IPS-11a (cell line): ENCODE results near the gene NUBPL.

Experiments
- H3K4me3 ChIP-seq: one replicate; pipeline ENCODE4 v1.5.1; 2013; ENCODE audit warnings: low read depth, low read length, control low read depth

Gene NUBPL, protein sequence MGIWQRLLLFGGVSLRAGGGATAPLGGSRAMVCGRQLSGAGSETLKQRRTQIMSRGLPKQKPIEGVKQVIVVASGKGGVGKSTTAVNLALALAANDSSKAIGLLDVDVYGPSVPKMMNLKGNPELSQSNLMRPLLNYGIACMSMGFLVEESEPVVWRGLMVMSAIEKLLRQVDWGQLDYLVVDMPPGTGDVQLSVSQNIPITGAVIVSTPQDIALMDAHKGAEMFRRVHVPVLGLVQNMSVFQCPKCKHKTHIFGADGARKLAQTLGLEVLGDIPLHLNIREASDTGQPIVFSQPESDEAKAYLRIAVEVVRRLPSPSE

DNA sequence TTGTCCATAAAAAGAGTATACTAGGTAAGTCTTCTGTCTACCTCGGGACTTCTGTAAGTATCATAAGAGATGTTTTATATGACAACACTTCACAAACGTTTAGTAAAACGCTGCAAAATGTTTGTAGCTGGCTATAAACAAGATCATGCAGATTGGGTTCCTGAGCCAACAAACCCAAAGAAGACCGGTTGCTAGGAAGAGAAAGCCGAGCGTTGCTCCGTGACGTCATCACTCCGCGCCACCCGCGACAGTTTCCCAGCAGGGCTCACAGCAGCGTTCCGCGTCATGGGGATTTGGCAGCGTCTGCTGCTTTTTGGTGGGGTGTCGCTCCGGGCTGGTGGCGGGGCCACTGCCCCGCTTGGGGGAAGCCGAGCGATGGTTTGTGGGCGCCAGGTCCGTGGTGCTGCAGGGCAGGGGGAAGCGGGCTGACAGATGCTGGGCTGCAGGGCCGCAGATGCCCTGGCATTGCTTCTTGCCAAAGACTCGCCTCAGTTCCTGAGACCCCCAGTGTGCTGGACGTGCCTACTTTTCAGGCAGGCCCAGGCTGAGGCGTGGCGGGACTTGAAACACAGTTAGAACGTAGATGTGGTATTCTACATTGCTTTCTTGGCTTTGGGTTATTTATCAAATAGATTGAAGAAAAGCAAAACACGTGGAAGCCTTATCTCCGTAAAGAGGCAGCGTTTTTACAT lies at the start of gene NUBPL:
TSS of gene NUBPL (plus strand) at position 250 of the 692 bp plus-strand sequence. CDS start at position 286, 36 bp downstream.
- H3K4me3 ChIP-seq, result peak within 1 kb of the TSS; percentile 94

DNA sequence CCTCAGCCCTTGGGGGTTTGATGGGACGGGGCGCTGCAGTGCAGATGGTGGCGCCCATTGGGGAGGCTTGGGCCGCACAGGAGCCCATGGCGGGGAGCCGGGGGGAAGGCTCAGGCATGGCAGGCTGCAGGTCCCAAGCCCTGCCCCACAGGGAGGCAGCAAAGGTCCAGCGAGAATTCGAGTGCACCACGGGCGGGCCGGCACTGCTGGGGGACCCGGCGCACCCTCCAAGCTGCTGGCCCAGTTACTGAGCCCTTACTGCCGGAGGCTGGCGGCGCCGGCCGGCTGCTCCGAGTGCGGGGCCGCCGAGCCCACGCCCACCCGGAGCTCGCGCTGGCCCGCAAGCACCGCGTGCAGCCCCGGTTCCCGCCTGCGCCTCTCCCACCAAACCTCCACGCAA lies 34.1 kb upstream of the NUBPL start:
- H3K4me3 ChIP-seq, result no peak overlapping the region

DNA sequence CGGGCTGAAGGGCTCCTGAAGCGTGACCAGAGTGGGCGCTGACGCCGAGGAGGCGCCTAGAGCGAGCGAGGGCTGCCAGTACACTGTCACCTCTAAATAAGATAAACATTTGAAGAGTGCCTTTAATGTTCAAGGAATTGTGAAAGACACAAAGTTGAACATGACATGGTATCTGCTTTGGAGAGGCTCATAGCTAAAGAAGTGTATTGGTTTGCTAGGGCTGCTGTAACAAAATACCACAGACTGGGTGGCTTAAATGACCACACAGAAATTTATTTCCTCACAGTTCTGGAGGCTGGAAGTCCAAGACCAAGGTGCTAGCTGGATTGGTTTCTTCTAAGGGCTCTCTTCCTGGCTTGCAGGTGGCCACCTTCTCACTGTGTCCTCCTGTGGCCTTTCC lies 33.7 kb upstream of the NUBPL start:
- H3K4me3 ChIP-seq, result no peak overlapping the region

DNA sequence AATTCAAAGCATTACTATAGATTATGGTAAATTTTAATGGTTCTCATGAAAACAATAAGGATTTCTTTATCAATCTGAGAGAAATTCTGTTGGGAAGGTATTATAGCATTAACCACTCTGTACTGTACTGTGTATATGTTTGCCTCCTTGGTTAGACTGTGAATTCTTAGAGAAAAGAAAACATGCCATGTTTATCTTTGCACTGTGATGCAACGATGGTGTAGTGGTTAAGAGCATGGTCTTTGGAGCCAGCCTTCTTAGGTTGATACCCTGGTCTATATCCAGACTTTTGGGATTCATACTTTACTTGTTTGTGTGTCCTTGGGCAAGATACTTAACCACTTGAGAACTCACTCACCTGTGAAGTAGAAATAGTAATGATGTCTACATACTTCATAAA lies 32.2 kb upstream of the NUBPL start:
- no peak overlapping the region for H3K4me3 ChIP-seq

DNA sequence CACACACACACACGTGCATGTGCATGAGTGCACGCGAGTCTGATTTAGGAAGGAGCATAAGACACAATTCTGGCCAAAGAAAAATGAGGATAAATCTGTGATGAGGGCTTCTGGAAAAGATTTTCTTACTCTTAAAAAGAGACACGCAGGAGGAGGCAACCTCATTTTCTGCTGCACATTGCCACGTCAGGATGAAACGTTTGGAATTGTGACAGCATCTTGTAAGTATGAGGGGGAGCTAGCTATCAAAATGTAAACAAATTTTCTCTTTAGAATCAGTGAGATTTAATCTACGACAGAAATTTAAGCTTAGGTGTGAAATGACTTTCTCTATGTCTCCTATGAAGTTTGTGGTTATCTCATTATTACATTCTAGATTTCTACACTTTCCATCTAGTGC lies 31.1 kb upstream of the NUBPL start:
- no peak overlapping the region for H3K4me3 ChIP-seq

DNA sequence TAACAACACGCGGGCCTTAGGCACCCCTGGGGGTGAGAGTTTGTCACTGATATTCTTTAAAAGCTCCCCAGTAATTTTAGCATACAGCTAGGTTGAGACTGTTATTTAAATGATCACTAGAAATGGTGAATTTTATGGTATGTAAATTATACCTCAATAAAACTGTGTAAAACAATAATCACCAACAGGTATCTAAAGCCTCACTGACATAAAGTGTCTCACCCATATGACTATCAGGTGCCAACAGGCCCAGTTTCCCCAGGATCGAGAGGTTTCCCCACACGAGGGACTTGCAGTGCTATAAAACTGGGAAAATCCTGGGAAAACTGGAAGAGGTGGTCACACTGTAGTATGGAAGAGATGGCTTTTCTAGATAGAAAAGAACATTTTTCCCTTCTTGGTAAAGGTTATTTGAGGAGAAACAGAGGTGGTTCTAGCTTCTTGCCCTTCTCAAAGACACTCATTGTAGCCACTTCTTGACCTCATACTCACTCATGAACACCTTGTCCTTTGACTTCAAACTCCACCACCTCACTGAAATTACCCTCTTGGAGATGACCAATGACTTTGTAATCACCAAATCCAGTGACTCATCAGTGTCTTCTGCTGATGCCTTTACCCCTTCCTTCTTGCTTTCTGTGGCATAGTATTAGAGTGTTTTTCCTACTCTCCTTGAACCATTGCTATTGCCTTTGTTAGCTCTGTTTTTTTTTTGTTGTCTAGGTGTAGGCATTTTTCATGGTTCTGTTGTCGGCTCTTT lies 24.8 kb upstream of the NUBPL start:
- H3K4me3 ChIP-seq, result no peak overlapping the region

DNA sequence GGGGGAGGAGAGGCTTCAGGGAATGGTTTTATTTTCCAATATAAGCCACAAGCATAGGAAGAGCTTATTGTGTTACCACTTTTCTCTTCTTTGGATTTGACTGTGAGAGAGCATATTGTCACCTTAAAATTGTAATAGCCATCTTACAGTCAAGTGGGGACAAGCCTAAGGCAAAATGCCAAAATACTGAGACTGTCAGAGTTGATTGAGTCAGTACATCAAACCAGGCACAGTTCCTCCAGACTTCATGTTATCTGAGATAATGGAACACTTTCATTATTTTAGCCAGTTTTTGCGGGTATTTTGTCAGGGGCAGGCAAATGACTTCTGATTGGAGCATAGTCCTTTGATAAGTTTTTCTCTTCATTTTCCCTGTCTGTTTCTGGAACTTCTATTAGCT lies 19.5 kb upstream of the NUBPL start:
- H3K4me3 ChIP-seq, result no peak overlapping the region

DNA sequence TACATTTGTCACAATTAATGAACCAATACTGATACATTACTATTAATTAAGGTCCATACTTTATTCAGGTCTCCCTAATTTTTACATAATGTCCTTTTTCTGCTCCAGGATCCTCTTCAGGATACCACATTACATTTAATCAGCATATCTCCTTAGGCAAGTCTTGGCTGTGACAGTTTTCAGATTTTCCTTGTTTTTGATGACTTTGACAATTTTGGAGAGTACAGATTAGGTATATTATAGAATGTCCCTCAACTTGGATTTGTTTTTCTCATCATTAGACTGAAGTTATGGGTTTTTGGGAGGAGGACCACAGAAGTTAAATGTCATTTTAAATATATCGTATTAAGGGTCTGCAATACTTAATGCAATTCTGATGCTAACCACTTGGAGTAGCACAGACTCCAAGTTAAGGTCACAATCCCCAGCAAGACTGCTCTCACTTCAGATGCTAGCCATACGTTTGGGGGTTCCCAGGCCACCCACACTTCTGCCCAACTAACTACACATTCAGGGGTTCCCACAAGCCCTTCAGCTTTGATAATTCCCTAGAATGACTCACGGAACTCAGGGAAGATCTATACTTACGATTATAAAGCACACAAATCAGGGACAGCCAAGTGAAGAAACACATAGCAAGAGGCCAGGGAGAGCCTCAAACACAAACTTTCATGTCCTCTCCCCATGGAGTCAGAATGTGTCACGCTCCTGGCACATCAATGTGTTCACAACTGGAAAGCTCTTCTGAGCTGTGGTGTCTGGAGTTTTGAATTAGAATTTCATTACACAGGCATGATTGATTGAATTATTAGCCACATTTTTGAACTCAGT lies 17.0 kb upstream of the NUBPL start:
- no peak overlapping the region for H3K4me3 ChIP-seq

DNA sequence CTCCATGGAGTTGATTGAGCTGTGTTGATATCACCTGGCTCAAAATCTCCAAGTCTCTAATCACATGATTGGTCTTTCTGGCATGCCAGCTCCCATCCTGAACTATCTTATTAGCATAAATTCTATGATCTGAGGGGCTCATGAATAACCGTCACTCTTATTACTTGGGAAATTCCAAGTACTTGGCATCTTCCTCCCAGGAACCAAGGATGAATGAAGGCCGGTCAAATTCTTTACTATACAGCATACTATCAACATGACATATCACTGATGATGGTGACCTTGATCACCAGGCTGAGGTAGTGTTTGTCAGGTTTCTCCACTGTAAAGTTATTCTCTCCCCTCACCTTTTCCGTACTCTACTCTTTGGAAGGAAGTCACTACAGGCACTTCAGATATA lies 16.4 kb upstream of the NUBPL start:
- no peak overlapping the region for H3K4me3 ChIP-seq

DNA sequence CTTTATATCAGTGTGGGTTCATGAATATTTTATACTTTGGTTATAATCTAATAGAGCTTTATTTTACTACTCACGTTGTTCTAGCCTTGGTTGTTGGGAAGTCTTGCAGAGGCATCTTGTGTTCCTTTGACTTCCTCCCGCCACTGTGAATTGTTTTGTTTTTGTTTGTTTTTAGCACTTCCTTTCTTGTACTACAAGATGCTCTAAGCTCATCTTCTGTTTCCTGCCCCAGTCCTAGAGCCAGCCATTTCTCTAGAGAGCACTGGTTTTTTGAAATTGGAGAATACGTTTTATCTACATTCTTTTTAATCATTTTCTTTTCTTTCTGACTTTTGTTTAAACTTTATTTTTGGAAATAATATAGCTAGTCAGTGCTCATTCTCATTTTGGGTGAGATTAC lies 15.9 kb upstream of the NUBPL start:
- no peak overlapping the region for H3K4me3 ChIP-seq

DNA sequence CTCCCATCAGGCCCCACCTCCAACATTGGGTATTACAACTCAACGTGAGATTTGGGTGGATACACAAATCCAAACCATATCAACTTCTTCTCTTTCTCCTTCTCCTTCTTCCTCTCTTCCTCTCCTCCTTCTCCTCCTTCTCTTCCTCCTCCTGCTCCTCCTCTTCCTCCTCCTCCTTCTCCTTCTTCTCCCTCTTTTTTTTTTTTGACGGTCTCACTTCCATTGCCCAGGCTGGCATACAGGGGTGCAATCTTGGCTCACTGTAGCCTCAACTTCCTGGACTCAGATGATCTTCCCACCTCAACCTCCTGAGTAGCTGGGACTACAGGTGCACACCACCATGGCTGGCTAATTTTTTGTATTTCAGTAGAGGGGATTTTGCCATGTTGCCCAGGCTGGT lies 11.4 kb upstream of the NUBPL start:
- no peak overlapping the region for H3K4me3 ChIP-seq

DNA sequence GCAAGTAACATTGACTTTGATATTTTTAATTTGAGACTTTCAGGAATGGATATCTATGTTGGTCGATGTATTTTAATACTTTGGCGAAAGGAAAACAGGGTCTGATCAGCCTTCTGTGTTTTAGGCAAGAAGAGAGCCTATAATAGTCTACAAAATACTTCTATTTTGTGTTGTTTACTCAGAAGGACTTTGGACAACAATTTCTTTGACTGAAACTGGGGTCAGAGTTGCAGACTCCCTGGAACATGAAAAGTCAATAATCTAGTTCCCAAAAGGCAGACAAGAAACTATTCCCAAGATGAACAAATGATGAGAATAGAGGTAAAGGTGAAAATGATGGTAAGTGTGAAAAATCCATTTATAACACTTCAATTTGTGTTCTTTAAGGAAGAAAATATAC lies 10.6 kb upstream of the NUBPL start:
- H3K4me3 ChIP-seq, result no peak overlapping the region

DNA sequence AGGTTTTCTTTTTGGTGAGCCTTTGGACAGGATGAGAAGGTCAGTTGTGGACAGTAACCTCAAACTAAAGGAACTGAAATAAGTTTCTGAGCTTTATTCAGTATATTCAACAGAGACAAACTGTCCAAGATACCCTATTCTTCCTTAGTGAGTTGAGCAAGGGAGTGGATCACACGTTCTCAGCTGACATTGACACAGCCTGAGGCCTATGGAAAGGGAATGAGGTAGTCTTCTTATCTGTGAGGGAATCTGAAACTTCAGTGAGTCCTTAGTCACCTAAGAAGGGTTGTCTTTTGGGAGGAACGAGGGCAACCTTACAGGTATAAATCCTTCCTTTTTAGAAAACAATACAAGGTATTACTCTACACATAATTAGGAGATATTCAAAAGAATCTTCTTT lies 5.0 kb upstream of the NUBPL start:
- H3K4me3 ChIP-seq, result no peak overlapping the region

DNA sequence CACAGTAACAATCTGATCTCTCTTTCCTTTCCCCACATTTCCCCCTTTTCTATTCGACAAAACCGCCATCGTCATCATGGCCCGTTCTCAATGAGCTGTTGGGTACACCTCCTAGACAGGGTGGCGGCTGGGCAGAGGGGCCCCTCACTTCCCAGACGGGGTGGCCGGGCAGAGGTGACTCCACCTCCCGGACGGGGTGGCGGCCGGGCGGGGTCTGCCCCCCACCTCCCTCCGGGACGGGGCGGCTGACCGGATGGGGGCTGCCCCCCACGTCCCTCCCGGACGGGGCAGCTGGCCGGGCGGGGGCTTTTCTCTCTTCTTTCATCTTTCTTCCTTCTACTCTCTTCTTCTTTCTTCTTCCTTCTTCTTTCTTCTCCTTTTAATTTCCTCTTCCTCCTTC lies 1.3 kb upstream of the NUBPL start:
- no peak overlapping the region for H3K4me3 ChIP-seq

DNA sequence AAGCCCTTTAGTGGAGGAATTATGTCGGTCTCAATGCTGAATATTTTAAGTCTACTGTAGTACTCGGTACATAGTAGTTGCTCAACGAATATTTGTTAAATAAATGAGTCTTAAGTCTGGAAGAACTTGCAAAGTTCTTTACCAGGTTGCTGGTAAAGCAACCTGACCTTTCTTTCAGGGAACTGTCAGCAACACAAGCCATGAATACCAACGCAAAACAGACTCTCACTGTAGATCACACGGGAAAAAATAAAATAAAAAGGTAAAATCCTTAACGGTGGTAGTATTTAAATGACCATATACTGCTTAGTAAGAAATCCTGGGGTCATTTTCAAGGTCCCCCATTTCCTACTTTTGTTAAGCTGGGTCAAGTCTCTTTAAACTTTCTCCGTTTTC lies 447 bp upstream of the NUBPL start:
- H3K4me3 ChIP-seq, result peak overlapping the region; percentile 94

DNA sequence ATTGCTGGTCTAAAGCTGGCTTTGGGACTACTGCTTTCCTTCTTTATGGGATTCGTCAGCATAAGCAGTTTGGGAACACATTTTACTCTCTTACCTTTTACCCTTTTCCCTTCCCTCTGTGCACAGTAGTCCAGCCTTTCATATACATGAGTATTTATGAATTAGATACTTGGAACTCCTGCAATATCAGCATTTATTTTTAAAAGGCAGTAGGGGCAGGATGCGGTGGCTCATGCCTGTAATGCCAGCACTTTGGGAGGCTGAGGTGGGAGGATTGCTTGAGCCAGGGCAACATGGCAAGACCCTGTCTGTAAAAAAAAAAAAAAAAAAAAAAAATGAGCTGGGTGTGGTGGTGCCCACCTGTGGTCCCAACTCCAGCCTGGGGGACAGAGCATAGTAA lies 3.0 kb downstream of the NUBPL start:
- no peak overlapping the region for H3K4me3 ChIP-seq

DNA sequence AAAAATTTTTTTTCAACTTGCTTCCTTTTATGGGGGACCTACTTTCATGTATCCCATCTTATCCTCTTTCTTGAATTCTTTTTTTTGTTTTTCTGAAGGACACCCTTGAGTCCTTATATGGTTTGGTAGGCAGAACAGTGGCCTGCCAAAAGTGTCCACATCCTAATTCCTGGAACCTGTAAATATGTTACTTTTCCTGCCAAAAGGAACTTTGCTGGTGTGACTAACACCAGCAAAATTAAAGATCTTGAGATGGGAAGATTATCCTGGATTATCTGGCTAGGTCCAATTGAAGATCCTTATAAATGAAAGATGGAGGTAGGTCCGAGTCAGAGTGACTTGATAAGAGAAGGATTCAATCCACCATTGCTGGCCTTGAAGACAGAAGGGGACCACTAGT lies 5.3 kb downstream of the NUBPL start:
- no peak overlapping the region for H3K4me3 ChIP-seq

DNA sequence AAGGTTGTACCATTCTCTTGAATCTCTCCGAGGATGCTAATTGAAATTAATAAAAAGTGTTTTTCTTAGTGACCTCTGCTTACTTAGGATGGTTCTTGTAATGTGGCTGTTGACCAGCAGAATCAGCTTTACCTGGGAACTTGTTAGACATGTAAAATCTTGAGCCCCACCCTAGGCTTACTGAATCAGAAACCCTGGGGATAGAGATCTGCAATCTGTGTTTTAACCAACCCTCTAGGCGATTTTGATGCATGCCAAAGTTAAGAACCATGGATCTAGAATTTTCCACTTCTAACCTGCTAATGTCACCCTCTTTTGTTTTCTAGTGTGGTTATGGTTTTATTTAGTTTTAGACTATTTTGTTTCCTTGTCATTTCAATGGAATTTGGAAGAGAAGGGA lies 6.5 kb downstream of the NUBPL start:
- H3K4me3 ChIP-seq, result no peak overlapping the region

DNA sequence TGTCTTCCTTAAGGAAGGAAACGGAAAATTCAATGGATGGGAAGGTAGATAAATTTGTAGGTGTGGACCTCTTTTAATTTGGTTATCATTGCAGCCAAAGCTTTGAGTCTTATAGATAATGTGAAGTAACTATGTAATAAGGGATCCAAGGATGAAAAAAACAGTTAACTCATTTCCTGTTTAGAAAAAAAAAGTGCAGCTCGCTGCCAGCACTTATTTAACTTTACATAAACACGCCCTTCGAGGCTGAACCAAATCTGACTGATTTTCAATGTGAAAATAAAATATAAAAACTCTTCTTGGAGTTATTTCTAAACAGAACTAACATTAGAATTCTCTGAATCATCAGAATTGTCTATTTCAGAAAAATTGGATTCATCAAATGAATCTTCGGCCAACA lies 7.0 kb downstream of the NUBPL start:
- no peak overlapping the region for H3K4me3 ChIP-seq

DNA sequence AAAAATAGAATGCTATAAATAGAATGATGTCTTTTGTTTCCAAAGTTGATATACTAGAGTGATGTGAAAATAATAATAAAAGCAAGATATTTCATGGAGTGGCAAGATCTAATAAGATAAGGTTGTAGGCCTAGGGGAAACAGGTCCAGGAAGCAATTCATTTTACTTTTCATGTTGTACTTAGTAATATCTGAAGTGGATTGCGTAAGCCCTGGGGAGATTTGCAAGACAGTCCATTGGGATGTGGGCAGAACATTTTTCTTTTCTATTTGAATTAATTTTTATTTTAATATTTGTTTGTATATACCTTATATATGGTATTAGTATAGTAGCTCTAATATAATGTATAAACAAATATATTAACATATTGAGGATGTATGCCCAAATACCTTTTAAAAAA lies 7.5 kb downstream of the NUBPL start:
- H3K4me3 ChIP-seq, result no peak overlapping the region

DNA sequence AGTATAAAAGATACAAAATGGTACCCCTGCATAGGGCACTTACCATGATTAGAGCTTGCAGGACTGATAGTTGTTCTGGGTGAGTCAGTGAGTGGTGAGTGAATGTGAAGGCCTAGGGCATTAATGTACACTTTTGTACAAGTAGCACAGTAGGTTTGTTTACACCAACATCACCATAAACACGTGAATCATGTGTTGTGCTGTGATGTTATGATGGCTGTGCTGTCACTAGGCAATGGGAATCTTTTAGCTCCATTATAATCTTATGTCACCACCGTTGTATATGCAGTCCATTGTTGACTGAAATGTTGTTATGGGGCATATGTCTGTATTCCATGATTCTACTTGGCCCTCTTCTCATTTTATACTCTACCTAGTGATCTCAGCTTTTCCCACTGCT lies 11.8 kb downstream of the NUBPL start:
- no peak overlapping the region for H3K4me3 ChIP-seq
